NB4 (cell line): Measurements from ENCODE around the gene UBTD2.
A peak's percentile ranks its signal among the peaks of the same experiment; 100 is the strongest.

Source experiments
- DNase-seq: peaks from one replicate; pipeline ENCODE4 v3.0.0; 2010; ENCODE audit warnings: low read depth
- H3K4me3 ChIP-seq: one replicate; pipeline ENCODE4 v1.5.1; 2011; ENCODE audit warnings: mild to moderate bottlenecking, low read depth, low read length, moderate library complexity
- CTCF ChIP-seq: IDR thresholded peaks from one replicate; pipeline ENCODE4 v1.5.1; 2012; ENCODE audit warnings: low read depth, low read length
- MAX ChIP-seq: IDR thresholded peaks from 2 replicates; pipeline ENCODE4 v1.6.1; 2011; ENCODE audit warnings: low read depth, low read length
- MYC ChIP-seq: IDR thresholded peaks from 2 replicates; pipeline ENCODE4 v1.6.1; 2011; ENCODE audit warnings: low read depth, low read length
- POLR2A ChIP-seq: IDR thresholded peaks from 2 replicates; pipeline ENCODE4 v1.6.1; 2011; ENCODE audit warnings: mild to moderate bottlenecking; ENCODE audit not compliant: insufficient read length; ENCODE audit errors: extremely low read depth

Gene UBTD2

GRCh38 chr5:172234031-172234430, 49.5 kb downstream of the UBTD2 start:
- no peak overlapping the region for H3K4me3 ChIP-seq
- no peak for DNase-seq
- TF ChIP-seq MAX, result no peak
- no peak for TF ChIP-seq MYC
- TF ChIP-seq POLR2A, result no peak
- TF ChIP-seq CTCF, result no peak

- TF ChIP-seq CTCF (no peak), POLR2A (no peak), MAX (no peak), MYC (no peak)
- no peak overlapping the region for H3K4me3 ChIP-seq
- DNase-seq, result no peak
These were observed 53.7 kb downstream of the UBTD2 start for GRCh38 chr5:172229904-172230303.

- no peak for TF ChIP-seq CTCF
- no peak for TF ChIP-seq POLR2A
- no peak for TF ChIP-seq MAX
- no peak for TF ChIP-seq MYC
- DNase-seq, result no peak
- H3K4me3 ChIP-seq, result no peak overlapping the region
These were observed 58.6 kb downstream of the UBTD2 start for GRCh38 chr5:172224996-172225395.

GRCh38 chr5:172223901-172224873, 59.4 kb downstream of the UBTD2 start:
- no peak overlapping the region for H3K4me3 ChIP-seq

GRCh38 chr5:172219296-172219695, 64.3 kb downstream of the UBTD2 start:
- DNase-seq, result no peak
- no peak for TF ChIP-seq POLR2A
- no peak for TF ChIP-seq MYC
- TF ChIP-seq CTCF, result no peak
- TF ChIP-seq MAX, result no peak
- H3K4me3 ChIP-seq, result no peak overlapping the region

More at GRCh38 chr5:172223901-172224873, 59.4 kb downstream of the UBTD2 start:
- TF ChIP-seq POLR2A, result no peak
- TF ChIP-seq MYC, result no peak
- TF ChIP-seq MAX, result no peak
- no peak for TF ChIP-seq CTCF
- peak; percentile 6 for DNase-seq
